A549 (cell line): Measurements from ENCODE around the gene CTSH. TPM values are rescaled to one million over a fixed set of nuclear protein-coding genes. Genes with fewer than 3 reads are reported as not detected.

Experiments used
- ATAC-seq, 2 experiments: fragments of 200-7000 bp in 1 of 2; fragments of >200 bp in 1 of 2; cut with Nextera tagmentation in 1 of 2; cut with Tn5 transposase in 1 of 2; 3 replicates each; pipeline versions ENCODE4 v1.8.0 to v1.9.1; 2018 to 2020; ENCODE audit warnings: mild to moderate bottlenecking in 1 of 2, moderate library complexity in 1 of 2
- CTCF ChIA-PET: fragments of 300-600 bp; sonication (Branson Sonifier 250); formaldehyde crosslinking; extraction: SDS; loops from one replicate; lab custom pipeline; 2021; ENCODE audit warnings: antibody characterized with exemption, inconsistent platforms; lab: Yijun Ruan, JAX
- POLR2A ChIA-PET: fragments of 350-600 bp; formaldehyde crosslinking; extraction: SDS; loops from one replicate; lab custom pipeline; 2021; ENCODE audit warnings: antibody characterized with exemption, inconsistent platforms; lab: Yijun Ruan, JAX
- DNase-seq, 2 experiments: peaks; one replicate each; pipeline versions ENCODE4 v3.0.0 to v3.0.0-alpha.2; 2011 to 2016; ENCODE audit warnings: low read depth in 1 of 2, low spot score in 1 of 2
- FAIRE-seq: peaks from 2 replicates; lab custom pipeline; 2011; peaks lifted over from hg19 to GRCh38; lab: Jason Lieb, UNC
- H3K27ac ChIP-seq, 2 experiments: fragments of >200 bp; sonication (Bioruptor Twin); formaldehyde crosslinking; 3 replicates each; pipeline ENCODE4 v1.5.1; 2016 to 2017
- H3K4me1 ChIP-seq: fragments of >200 bp; sonication (Bioruptor Twin); formaldehyde crosslinking; 3 replicates; pipeline ENCODE4 v1.6.1; 2016
- H3K4me2 ChIP-seq: fragments of >200 bp; sonication (Bioruptor Twin); formaldehyde crosslinking; 3 replicates; pipeline ENCODE4 v1.6.1; 2016
- H3K4me3 ChIP-seq: fragments of >200 bp; sonication (Bioruptor Twin); formaldehyde crosslinking; 3 replicates; pipeline ENCODE4 v1.5.1; 2016
- H3K9me3 ChIP-seq: fragments of >200 bp; sonication (Bioruptor Twin); formaldehyde crosslinking; 3 replicates; pipeline ENCODE4 v1.6.1; 2016
- CHD4 ChIP-seq: fragments of 200-600 bp; sonication (generic); IDR thresholded peaks from 2 replicates; pipeline ENCODE4 v1.6.1; 2016; ENCODE audit warnings: antibody characterized with exemption, mild to moderate bottlenecking, borderline replicate concordance
- ELK1 ChIP-seq: fragments of 150-350 bp; IDR thresholded peaks from 2 replicates; pipeline ENCODE4 v1.6.1; 2014; ENCODE audit warnings: low read depth, mild to moderate bottlenecking, low read length
- EP300 ChIP-seq, 2 experiments: fragments of >200 bp; sonication (Bioruptor Twin); formaldehyde crosslinking; IDR thresholded peaks; 2 replicates in 1 of 2; 3 replicates in 1 of 2; pipeline ENCODE4 v1.6.1; 2016 to 2017
- FOSB ChIP-seq: fragments of 250-450 bp; sonication (Bioruptor Pico); IDR thresholded peaks from 2 replicates; pipeline ENCODE4 v1.5.0; 2020; ENCODE audit warnings: mild to moderate bottlenecking, moderate library complexity
- FOSL2 ChIP-seq, 2 experiments: fragments of 450-650 bp in 1 of 2; fragments of >200 bp in 1 of 2; sonication (Bioruptor Twin) in 1 of 2; formaldehyde crosslinking; IDR thresholded peaks; 2 replicates each; pipeline versions ENCODE4 v1.5.0 to v1.6.1; 2016 to 2020; ENCODE audit warnings: mild to moderate bottlenecking in 1 of 2, moderate library complexity in 1 of 2
- HOXB13 ChIP-seq: fragments of 250-450 bp; sonication (Bioruptor Pico); IDR thresholded peaks from 2 replicates; pipeline ENCODE4 v1.5.0; 2020; ENCODE audit warnings: low read depth, mild to moderate bottlenecking, moderate library complexity
- JUN ChIP-seq, 2 experiments: fragments of >200 bp; sonication (Bioruptor Twin); formaldehyde crosslinking; IDR thresholded peaks; 2 replicates in 1 of 2; 3 replicates in 1 of 2; pipeline ENCODE4 v1.6.1; 2016 to 2017
- KDM1A ChIP-seq: fragments of 200-600 bp; sonication (generic); IDR thresholded peaks from 2 replicates; pipeline ENCODE4 v1.6.1; 2016; ENCODE audit warnings: low read depth, mild to moderate bottlenecking
- MAFK ChIP-seq: fragments of 450-650 bp; IDR thresholded peaks from 2 replicates; pipeline ENCODE4 v1.6.1; 2014; ENCODE audit not compliant: partially characterized antibody
- MAX ChIP-seq: IDR thresholded peaks from 2 replicates; pipeline ENCODE4 v1.6.1; 2012
- MAZ ChIP-seq: fragments of 150-350 bp; IDR thresholded peaks from 2 replicates; pipeline ENCODE4 v1.6.1; 2014; ENCODE audit warnings: antibody characterized with exemption, low read depth, low read length, borderline replicate concordance
- MYC ChIP-seq: IDR thresholded peaks from 2 replicates; pipeline ENCODE4 v1.6.1; 2012; ENCODE audit warnings: mild to moderate bottlenecking, inconsistent platforms, low read length, improper control_type of control experiment, borderline replicate concordance
- NFE2L2 ChIP-seq: fragments of 150-350 bp; conservative IDR thresholded peaks from 2 replicates; pipeline ENCODE4 v1.6.1; 2014; ENCODE audit warnings: low read length
- NPAS2 ChIP-seq: fragments of 250-450 bp; sonication (Bioruptor Pico); IDR thresholded peaks from 2 replicates; pipeline ENCODE4 v1.8.0; 2022; ENCODE audit warnings: mild to moderate bottlenecking, moderate library complexity, borderline replicate concordance
- NR3C1 ChIP-seq: fragments of >200 bp; sonication (Bioruptor Twin); formaldehyde crosslinking; IDR thresholded peaks from 3 replicates; pipeline ENCODE4 v1.6.1; 2017
- PHF8 ChIP-seq: fragments of 200-600 bp; sonication (generic); IDR thresholded peaks from 2 replicates; pipeline ENCODE4 v1.6.1; 2016; ENCODE audit warnings: low read depth, mild to moderate bottlenecking, antibody characterized with exemption, moderate library complexity, borderline replicate concordance
- RAD21 ChIP-seq, 2 experiments: fragments of >200 bp in 1 of 2; sonication (Bioruptor Twin) in 1 of 2; formaldehyde crosslinking in 1 of 2; IDR thresholded peaks in 1 of 2; conservative IDR thresholded peaks in 1 of 2; 2 replicates in 1 of 2; 3 replicates in 1 of 2; pipeline ENCODE4 v1.6.1; 2012 to 2018; ENCODE audit warnings: inconsistent platforms in 1 of 2
- RCOR1 ChIP-seq: fragments of 150-350 bp; IDR thresholded peaks from 2 replicates; pipeline ENCODE4 v1.6.1; 2014; ENCODE audit warnings: antibody characterized with exemption, low read length, low read depth
- RFX5 ChIP-seq: fragments of 450-650 bp; IDR thresholded peaks from 2 replicates; pipeline ENCODE4 v1.7.1; 2014; ENCODE audit warnings: antibody characterized with exemption, mild to moderate bottlenecking, moderate library complexity
- TFCP2L1 ChIP-seq: fragments of 250-450 bp; sonication (Bioruptor Pico); IDR thresholded peaks from 2 replicates; pipeline ENCODE4 v1.5.0; 2021; ENCODE audit warnings: mild to moderate bottlenecking
- TP53 ChIP-seq: fragments of 250-450 bp; sonication (Bioruptor Pico); IDR thresholded peaks from 2 replicates; pipeline ENCODE4 v1.5.0; 2021; ENCODE audit warnings: mild to moderate bottlenecking, moderate library complexity
- ZFP36 ChIP-seq: fragments of 450-650 bp; IDR thresholded peaks from 2 replicates; pipeline ENCODE4 v1.6.1; 2014; ENCODE audit warnings: borderline replicate concordance; ENCODE audit not compliant: partially characterized antibody
- ZNF302 ChIP-seq: fragments of 250-450 bp; sonication (Bioruptor Pico); IDR thresholded peaks from 2 replicates; pipeline ENCODE4 v1.9.0; 2021; ENCODE audit warnings: inconsistent platforms, mild to moderate bottlenecking, moderate library complexity
- WGBS: methylation state at CpG from one replicate; pipeline ENCODE4 v1.1.6; 2017; ENCODE audit errors: missing lambda C conversion rate; 5-methylcytosine and 5-hydroxymethylcytosine counted together
- polyA plus RNA-seq, 4 experiments: library from polyadenylated mRNA; depleted of rRNA in 3 of 4; stranded (reverse); fragments of >200 nt; fragmentation: RNase III in 1 of 4; extraction: RNeasy Plus Mini Kit Qiagen cat#74134 plus additional on column Dnase treatment in 1 of 4; gene quantifications; 2 replicates in 3 of 4; 3 replicates in 1 of 4; pipeline ENCODE4 v1.2.3, GENCODE V29; 2011 to 2017
- TF ChIP-seq, protein P1 (sequence below): fragments of >200 bp; sonication (Bioruptor Twin); formaldehyde crosslinking; IDR thresholded peaks from 3 replicates; pipeline ENCODE4 v1.6.1; 2016
- TF ChIP-seq, protein P2 (sequence below): IDR thresholded peaks from 2 replicates; pipeline ENCODE4 v1.6.1; 2012; ENCODE audit warnings: low read depth, borderline replicate concordance

Gene CTSH
- polyA plus RNA-seq, 2 of the 4 experiments (the other 2 are of a cell fraction), result 25.2 to 33.3 TPM

- DNase-seq (no peak), FAIRE-seq (no peak), ATAC-seq (no peak)
- Histone ChIP-seq H3K9me3 (no peaks in the 10 kb centered on the region), H3K4me3 (no peak overlapping the region), H3K4me1 (peaks cover 3% of the 10 kb centered on the region; the same call in 2 of the 3 replicates), H3K4me2 (no peak overlapping the region), H3K27ac (no peak overlapping the region)
- TF ChIP-seq MAZ (no peak), FOSL2 (IDR thresholded peaks at IDR 0.05) (no peak), FOSL2 (CRISPR knock-in tag; IDR thresholded peaks at IDR 0.05) (no peak), RAD21 (conservative IDR thresholded peaks at IDR 0.05 in 1 of 2, IDR thresholded peaks at IDR 0.05 in 1 of 2) (no peak), NPAS2 (CRISPR knock-in tag) (no peak), CHD4 (no peak), JUN (IDR thresholded peaks at IDR 0.05) (no peak), FOSB (no peak), MAFK (no peak), MYC (no peak), KDM1A (no peak)
- TF ChIP-seq, protein P1, sequence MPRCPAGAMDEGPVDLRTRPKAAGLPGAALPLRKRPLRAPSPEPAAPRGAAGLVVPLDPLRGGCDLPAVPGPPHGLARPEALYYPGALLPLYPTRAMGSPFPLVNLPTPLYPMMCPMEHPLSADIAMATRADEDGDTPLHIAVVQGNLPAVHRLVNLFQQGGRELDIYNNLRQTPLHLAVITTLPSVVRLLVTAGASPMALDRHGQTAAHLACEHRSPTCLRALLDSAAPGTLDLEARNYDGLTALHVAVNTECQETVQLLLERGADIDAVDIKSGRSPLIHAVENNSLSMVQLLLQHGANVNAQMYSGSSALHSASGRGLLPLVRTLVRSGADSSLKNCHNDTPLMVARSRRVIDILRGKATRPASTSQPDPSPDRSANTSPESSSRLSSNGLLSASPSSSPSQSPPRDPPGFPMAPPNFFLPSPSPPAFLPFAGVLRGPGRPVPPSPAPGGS, result no peak
- WGBS, result 94% methylated on average over 14 of the region's 14 CpGs
- ChIA-PET POLR2A (no interaction called here), CTCF (interaction anchor here (0.7 to 4.4 kb wide), 10 partner anchors 7 to 283 kb away, joined by 3 to 28 read pairs (median 7); no protein-coding TSS in a partner anchor)
These were observed 22.9 kb downstream of the CTSH start for GRCh38 chr15:78921940-78922339.

GRCh38 chr15:78921517-78921916 is 23.3 kb downstream of the CTSH start:
- POLR2A ChIA-PET, result no interaction called here
- no peak for DNase-seq
- no peak overlapping the region for H3K27ac ChIP-seq
- no peak for TF ChIP-seq NFE2L2
- TF ChIP-seq RCOR1, result no peak
- TF ChIP-seq RFX5, result no peak
- TF ChIP-seq, protein P2, sequence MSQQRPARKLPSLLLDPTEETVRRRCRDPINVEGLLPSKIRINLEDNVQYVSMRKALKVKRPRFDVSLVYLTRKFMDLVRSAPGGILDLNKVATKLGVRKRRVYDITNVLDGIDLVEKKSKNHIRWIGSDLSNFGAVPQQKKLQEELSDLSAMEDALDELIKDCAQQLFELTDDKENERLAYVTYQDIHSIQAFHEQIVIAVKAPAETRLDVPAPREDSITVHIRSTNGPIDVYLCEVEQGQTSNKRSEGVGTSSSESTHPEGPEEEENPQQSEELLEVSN, result no peak
- TF ChIP-seq KDM1A, result no peak
- no peak for TF ChIP-seq MYC
- TF ChIP-seq NR3C1, result no peak
- TF ChIP-seq CHD4, result no peak
- TF ChIP-seq ZNF302 (CRISPR knock-in tag), result no peak
- TF ChIP-seq ZFP36, result no peak
- TF ChIP-seq TP53 (CRISPR knock-in tag), result no peak
- no peak for TF ChIP-seq MAX
- no peak for TF ChIP-seq HOXB13 (CRISPR knock-in tag)
- TF ChIP-seq TFCP2L1 (CRISPR knock-in tag), result no peak
- TF ChIP-seq MAZ, result no peak
- no peak for TF ChIP-seq PHF8
- no peak for TF ChIP-seq EP300 (IDR thresholded peaks at IDR 0.05)
- no peak for TF ChIP-seq NPAS2 (CRISPR knock-in tag)
- no peak for TF ChIP-seq ELK1
- TF ChIP-seq, all 56 proteins: peak for 0
- ATAC-seq (no peak), FAIRE-seq (no peak)
- Histone ChIP-seq H3K4me2 (no peak overlapping the region), H3K9me3 (no peaks in the 10 kb centered on the region), H3K4me1 (peaks cover 7% of the 10 kb centered on the region; the same call in 2 of the 3 replicates), H3K4me3 (no peak overlapping the region)
- CTCF ChIA-PET, result interaction anchor here (0.8 to 4.4 kb wide), 7 partner anchors 9 to 263 kb away, joined by 3 to 28 read pairs (median 8); no protein-coding TSS in a partner anchor
- WGBS, result 80% methylated on average over 6 of the region's 6 CpGs
